Measurements from ENCODE around the gene MEX3D. TPM values are rescaled to one million over a fixed set of nuclear protein-coding genes. Genes with fewer than 3 reads are reported as not detected.

MEX3D gene
- total and polyA plus RNA-seq, 2 experiments from 2014 or later, result 6.6 to 38.7 TPM

DNA sequence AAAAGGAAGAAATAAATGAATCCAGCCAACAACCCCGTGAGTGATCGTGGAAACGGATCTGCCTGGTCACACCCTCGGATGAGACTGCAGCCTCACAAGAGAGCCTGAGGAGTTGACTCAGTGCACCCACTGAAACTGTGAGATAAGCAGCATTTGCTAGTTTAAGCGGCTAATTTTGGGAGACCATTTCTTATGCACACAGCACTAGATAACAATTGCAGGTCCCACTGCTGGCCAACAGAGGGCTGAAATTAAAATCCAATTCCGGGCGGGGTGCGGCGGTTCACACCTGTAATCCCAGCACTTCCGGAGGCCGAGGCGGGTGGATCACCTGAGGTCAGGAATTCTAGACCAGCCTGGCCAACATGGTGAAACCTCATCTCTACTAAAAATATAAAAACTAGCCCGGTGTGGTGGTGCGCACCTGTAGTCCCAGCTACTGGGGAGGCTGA lies 33.5 kb upstream of the MEX3D start:
- TF ChIP-seq EZH2phosphoT487 (IDR thresholded peaks at IDR 0.05; ENCODE audit: low read depth, severe bottlenecking, unreplicated experiment), result no peak
- TF ChIP-seq, protein P1, sequence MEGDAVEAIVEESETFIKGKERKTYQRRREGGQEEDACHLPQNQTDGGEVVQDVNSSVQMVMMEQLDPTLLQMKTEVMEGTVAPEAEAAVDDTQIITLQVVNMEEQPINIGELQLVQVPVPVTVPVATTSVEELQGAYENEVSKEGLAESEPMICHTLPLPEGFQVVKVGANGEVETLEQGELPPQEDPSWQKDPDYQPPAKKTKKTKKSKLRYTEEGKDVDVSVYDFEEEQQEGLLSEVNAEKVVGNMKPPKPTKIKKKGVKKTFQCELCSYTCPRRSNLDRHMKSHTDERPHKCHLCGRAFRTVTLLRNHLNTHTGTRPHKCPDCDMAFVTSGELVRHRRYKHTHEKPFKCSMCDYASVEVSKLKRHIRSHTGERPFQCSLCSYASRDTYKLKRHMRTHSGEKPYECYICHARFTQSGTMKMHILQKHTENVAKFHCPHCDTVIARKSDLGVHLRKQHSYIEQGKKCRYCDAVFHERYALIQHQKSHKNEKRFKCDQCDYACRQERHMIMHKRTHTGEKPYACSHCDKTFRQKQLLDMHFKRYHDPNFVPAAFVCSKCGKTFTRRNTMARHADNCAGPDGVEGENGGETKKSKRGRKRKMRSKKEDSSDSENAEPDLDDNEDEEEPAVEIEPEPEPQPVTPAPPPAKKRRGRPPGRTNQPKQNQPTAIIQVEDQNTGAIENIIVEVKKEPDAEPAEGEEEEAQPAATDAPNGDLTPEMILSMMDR (IDR thresholded peaks at IDR 0.05; ENCODE audit: poor library complexity), result no peak
- Histone ChIP-seq H3K4me1 (ENCODE audit: insufficient read depth) (peaks cover 13% of the 10 kb centered on the region), H3K27ac (no peak overlapping the region), H3K4me3 (no peak overlapping the region), H3K79me2 (peaks cover 58% of the 10 kb centered on the region), H3K4me2 (no peak overlapping the region), H3K36me3 (replicated peaks; ENCODE audit: insufficient read depth, low read depth) (no peaks in the 10 kb centered on the region), H4K20me1 (ENCODE audit: insufficient read depth, poor library complexity, severe bottlenecking) (peaks cover 27% of the 10 kb centered on the region), H3K27me3 (no peaks in the 10 kb centered on the region), H3K9me3 (ENCODE audit: low read depth) (no peaks in the 10 kb centered on the region), H3K9me2 (replicated peaks; ENCODE audit: insufficient read depth) (no peaks in the 10 kb centered on the region), H2AFZ (no peak overlapping the region)
- WGBS (ENCODE audit: low lambda C conversion rate, missing lambda C conversion rate), result 96% methylated on average over 13 of the region's 14 CpGs
- no peak for DNase-seq (ENCODE audit: low spot score)

- DNase-seq (ENCODE audit: low spot score), result no peak
- Histone ChIP-seq H3K27ac (no peak overlapping the region), H3K4me1 (ENCODE audit: insufficient read depth) (peaks cover 7% of the 10 kb centered on the region), H3K36me3 (replicated peaks; ENCODE audit: insufficient read depth, low read depth) (no peaks in the 10 kb centered on the region), H3K9me2 (replicated peaks; ENCODE audit: insufficient read depth) (no peaks in the 10 kb centered on the region), H3K27me3 (no peaks in the 10 kb centered on the region), H3K9me3 (ENCODE audit: low read depth) (no peaks in the 10 kb centered on the region), H3K4me2 (no peak overlapping the region), H3K79me2 (peaks cover 51% of the 10 kb centered on the region), H2AFZ (no peak overlapping the region), H4K20me1 (ENCODE audit: insufficient read depth, poor library complexity, severe bottlenecking) (peaks cover 27% of the 10 kb centered on the region), H3K4me3 (no peak overlapping the region)
- TF ChIP-seq EZH2 (IDR thresholded peaks at IDR 0.05; ENCODE audit: borderline replicate concordance), result no peak
- TF ChIP-seq, protein P1 (IDR thresholded peaks at IDR 0.05; ENCODE audit: poor library complexity), result no peak
- 94% methylated on average over 14 of the region's 15 CpGs for WGBS (ENCODE audit: low lambda C conversion rate, missing lambda C conversion rate)
These were observed 31.3 kb upstream of the MEX3D start for GRCh38 chr19:1599460-1599846.

GRCh38 chr19:1598777-1599459 lies 30.8 kb upstream of the MEX3D start:
- Histone ChIP-seq H3K27ac (no peak overlapping the region), H3K9me3 (ENCODE audit: low read depth) (no peaks in the 10 kb centered on the region), H2AFZ (no peak overlapping the region), H3K27me3 (no peaks in the 10 kb centered on the region), H4K20me1 (ENCODE audit: insufficient read depth, poor library complexity, severe bottlenecking) (peaks cover 25% of the 10 kb centered on the region), H3K36me3 (replicated peaks; ENCODE audit: insufficient read depth, low read depth) (no peaks in the 10 kb centered on the region), H3K4me3 (no peak overlapping the region), H3K4me1 (ENCODE audit: insufficient read depth) (peaks cover 2% of the 10 kb centered on the region), H3K9me2 (replicated peaks; ENCODE audit: insufficient read depth) (no peaks in the 10 kb centered on the region), H3K79me2 (peaks cover 45% of the 10 kb centered on the region), H3K4me2 (no peak overlapping the region)
- 95% methylated on average over 20 of the region's 20 CpGs for WGBS (ENCODE audit: low lambda C conversion rate, missing lambda C conversion rate)
- TF ChIP-seq, protein P1 (IDR thresholded peaks at IDR 0.05; ENCODE audit: poor library complexity), result no peak
- no peak for DNase-seq (ENCODE audit: low spot score)

- Histone ChIP-seq H3K27me3 (no peaks in the 10 kb centered on the region), H4K20me1 (ENCODE audit: insufficient read depth, poor library complexity, severe bottlenecking) (peaks cover 32% of the 10 kb centered on the region), H3K4me1 (ENCODE audit: insufficient read depth) (peaks cover 9% of the 10 kb centered on the region), H3K4me2 (peak overlapping the region; percentile 99), H2AFZ (no peak overlapping the region), H3K9me2 (replicated peaks; ENCODE audit: insufficient read depth) (no peaks in the 10 kb centered on the region), H3K9me3 (ENCODE audit: low read depth) (no peaks in the 10 kb centered on the region), H3K4me3 (no peak overlapping the region), H3K36me3 (replicated peaks; ENCODE audit: insufficient read depth, low read depth) (no peaks in the 10 kb centered on the region), H3K79me2 (peaks cover 37% of the 10 kb centered on the region), H3K27ac (no peak overlapping the region)
- TF ChIP-seq EZH2 (IDR thresholded peaks at IDR 0.05; ENCODE audit: borderline replicate concordance) (no peak), EZH2phosphoT487 (IDR thresholded peaks at IDR 0.05; ENCODE audit: low read depth, severe bottlenecking, unreplicated experiment) (no peak)
- TF ChIP-seq, protein P1 (IDR thresholded peaks at IDR 0.05; ENCODE audit: poor library complexity), result no peak
- no peak for DNase-seq (ENCODE audit: low spot score)
- WGBS (ENCODE audit: low lambda C conversion rate, missing lambda C conversion rate), result 70% methylated on average over 6 of the region's 10 CpGs
These were observed 25.3 kb upstream of the MEX3D start for GRCh38 chr19:1593501-1593772.

Data from hepatocyte (in vitro differentiated cells).